H9 (cell line): ENCODE results near the gene BCAS3. TPM values are rescaled to one million over a fixed set of nuclear protein-coding genes. Genes with fewer than 3 reads are reported as not detected.

ENCODE experiments used
- DNase-seq: peaks from one replicate; pipeline ENCODE4 v3.0.0-alpha.2; 2017
- H2AFZ ChIP-seq: one replicate; pipeline ENCODE4 v1.6.1; 2013; ENCODE audit warnings: mild to moderate bottlenecking, low read length, control low read depth, moderate library complexity
- H2AK5ac ChIP-seq: 2 replicates; pipeline ENCODE4 v1.6.1; 2013; ENCODE audit warnings: low read length, control low read depth, mixed read lengths; ENCODE audit not compliant: insufficient read length
- H2BK120ac ChIP-seq: one replicate; pipeline ENCODE4 v1.6.1; 2013; ENCODE audit warnings: low read depth, mild to moderate bottlenecking, low read length, control low read depth, inconsistent platforms; ENCODE audit not compliant: poor library complexity, severe bottlenecking
- H2BK12ac ChIP-seq: 2 replicates; pipeline ENCODE4 v1.6.1; 2013; ENCODE audit warnings: low read length, control low read depth, mixed read lengths, low read depth; ENCODE audit not compliant: insufficient read length
- H2BK15ac ChIP-seq: 2 replicates; pipeline ENCODE4 v1.6.1; 2013; ENCODE audit warnings: low read depth, low read length, control low read depth
- H2BK20ac ChIP-seq: one replicate; pipeline ENCODE4 v1.6.1; 2013; ENCODE audit warnings: low read depth, mild to moderate bottlenecking, low read length, control low read depth, inconsistent platforms; ENCODE audit not compliant: poor library complexity, severe bottlenecking
- H2BK5ac ChIP-seq: 2 replicates; pipeline ENCODE4 v1.6.1; 2013; ENCODE audit warnings: low read length, control low read depth, mixed read lengths; ENCODE audit not compliant: insufficient read length
- H3K14ac ChIP-seq: 2 replicates; pipeline ENCODE4 v1.6.1; 2013; ENCODE audit warnings: low read length, control low read depth; ENCODE audit not compliant: insufficient read depth
- H3K18ac ChIP-seq: 2 replicates; pipeline ENCODE4 v1.6.1; 2013; ENCODE audit warnings: low read depth, mild to moderate bottlenecking, mixed read lengths, low read length, control low read depth; ENCODE audit not compliant: insufficient read length
- H3K23ac ChIP-seq: 2 replicates; pipeline ENCODE4 v1.6.1; 2013; ENCODE audit warnings: low read length, control low read depth, mixed read lengths, low read depth; ENCODE audit not compliant: insufficient read length
- H3K23me2 ChIP-seq: 2 replicates; pipeline ENCODE4 v1.6.1; 2013; ENCODE audit warnings: low read depth, mild to moderate bottlenecking, mixed read lengths, low read length, control low read depth; ENCODE audit not compliant: insufficient read length, poor library complexity, severe bottlenecking
- H3K27ac ChIP-seq: 2 replicates; pipeline ENCODE4 v1.5.1; 2013; ENCODE audit warnings: low read length, control low read depth, mixed read lengths, low read depth; ENCODE audit not compliant: insufficient read length
- H3K27me3 ChIP-seq: 2 replicates; pipeline ENCODE4 v1.6.1; 2013; ENCODE audit warnings: low read length, control low read depth, inconsistent platforms; ENCODE audit not compliant: insufficient read depth
- H3K4ac ChIP-seq: 2 replicates; pipeline ENCODE4 v1.6.1; 2013; ENCODE audit warnings: low read depth, mild to moderate bottlenecking, control low read depth, inconsistent platforms, low read length, moderate library complexity
- H3K4me1 ChIP-seq: 2 replicates; pipeline ENCODE4 v1.6.1; 2013; ENCODE audit warnings: low read length, control low read depth, inconsistent platforms; ENCODE audit not compliant: insufficient read depth
- H3K4me2 ChIP-seq: 2 replicates; pipeline ENCODE4 v1.6.1; 2013; ENCODE audit warnings: low read length, control low read depth, mixed read lengths; ENCODE audit not compliant: insufficient read length, insufficient read depth
- H3K56ac ChIP-seq: 2 replicates; pipeline ENCODE4 v1.6.1; 2013; ENCODE audit warnings: low read depth, mild to moderate bottlenecking, mixed read lengths, low read length, control low read depth; ENCODE audit not compliant: insufficient read length
- H3K79me1 ChIP-seq: 2 replicates; pipeline ENCODE4 v1.6.1; 2013; ENCODE audit warnings: low read depth, mild to moderate bottlenecking, moderate library complexity, low read length, control low read depth, inconsistent platforms; ENCODE audit not compliant: insufficient read depth, poor library complexity, severe bottlenecking
- H3K79me2 ChIP-seq: 2 replicates; pipeline ENCODE4 v1.6.1; 2013; ENCODE audit warnings: low read length, control low read depth, inconsistent platforms; ENCODE audit not compliant: insufficient read depth
- H3K9ac ChIP-seq: 2 replicates; pipeline ENCODE4 v1.6.1; 2013; ENCODE audit warnings: low read length, control low read depth, mixed read lengths; ENCODE audit not compliant: insufficient read length; ENCODE audit errors: extremely low read depth
- H3K9me3 ChIP-seq: one replicate; pipeline ENCODE4 v1.6.1; 2013; ENCODE audit warnings: low read depth, low read length, inconsistent platforms; ENCODE audit not compliant: control insufficient read depth
- H3T11ph ChIP-seq: one replicate; pipeline ENCODE4 v1.6.1; 2013; ENCODE audit warnings: mild to moderate bottlenecking, low read length, control low read depth, inconsistent platforms
- H4K20me1 ChIP-seq: one replicate; pipeline ENCODE4 v1.6.1; 2013; ENCODE audit not compliant: control insufficient read depth, insufficient read length, insufficient read depth
- H4K5ac ChIP-seq: 2 replicates; pipeline ENCODE4 v1.6.1; 2013; ENCODE audit warnings: low read depth, mild to moderate bottlenecking, mixed read lengths, low read length, control low read depth; ENCODE audit not compliant: insufficient read length
- H4K8ac ChIP-seq: replicated peaks from 2 replicates; pipeline ENCODE4 v1.6.1; 2013; ENCODE audit warnings: low read length, control low read depth, mixed read lengths, low read depth; ENCODE audit not compliant: insufficient read length
- H4K91ac ChIP-seq: 2 replicates; pipeline ENCODE4 v1.6.1; 2013; ENCODE audit warnings: low read depth, mild to moderate bottlenecking, moderate library complexity, mixed read lengths, low read length, control low read depth; ENCODE audit not compliant: insufficient read length
- H3K27ac Mint-ChIP-seq, 3 experiments: 2 replicates in 2 of 3; 3 replicates in 1 of 3; pipeline ENCODE4 v1.8.0; 2020 to 2021; ENCODE audit warnings: mixed read lengths in 3 of 3, mild to moderate bottlenecking in 1 of 3, moderate library complexity in 1 of 3
- H3K27me3 Mint-ChIP-seq: 2 replicates; pipeline ENCODE4 v1.8.0; 2021; ENCODE audit warnings: low read depth, mild to moderate bottlenecking, moderate library complexity, mixed read lengths
- H3K36me3 Mint-ChIP-seq, 3 experiments: 2 replicates in 2 of 3; 3 replicates in 1 of 3; pipeline ENCODE4 v1.8.0; 2020 to 2021; ENCODE audit warnings: low read depth in 3 of 3, mixed read lengths in 3 of 3; ENCODE audit not compliant: insufficient read depth in 1 of 3
- H3K4me1 Mint-ChIP-seq, 2 experiments: 2 replicates each; pipeline ENCODE4 v1.8.0; 2020; ENCODE audit warnings: mixed read lengths in 2 of 2
- H3K4me3 Mint-ChIP-seq, 2 experiments: 2 replicates in 1 of 2; 3 replicates in 1 of 2; pipeline ENCODE4 v1.8.0; 2020 to 2021; ENCODE audit warnings: mild to moderate bottlenecking in 2 of 2, mixed read lengths in 2 of 2, moderate library complexity in 1 of 2
- H3K9me3 Mint-ChIP-seq, 2 experiments: 2 replicates in 1 of 2; 3 replicates in 1 of 2; pipeline ENCODE4 v1.8.0; 2020; ENCODE audit warnings: mild to moderate bottlenecking in 2 of 2, mixed read lengths in 2 of 2, moderate library complexity in 1 of 2
- CTCF ChIP-seq: fragments of 200-600 bp; sonication (generic); conservative IDR thresholded peaks from 3 replicates; pipeline ENCODE4 v1.8.0; 2021; ENCODE audit warnings: antibody characterized with exemption, mild to moderate bottlenecking
- WGBS: extraction: QIAGEN DNeasy Blood & Tissue Kit; methylation state at CpG from one replicate; pipeline ENCODE4 v1.1.7; 2013; ENCODE audit warnings: missing lambda C conversion rate, low lambda C conversion rate, mixed read lengths; ENCODE audit not compliant: insufficient read length; ENCODE audit errors: extremely low coverage; 5-methylcytosine and 5-hydroxymethylcytosine counted together
- total RNA-seq: library from RNA; stranded (reverse); gene quantifications from 2 replicates; pipeline ENCODE4 v1.2.1, GENCODE V29; 2021

BCAS3 gene
- total RNA-seq, 1 experiment from 2014 or later: 22.4 TPM

- no peak overlapping the region for H4K91ac ChIP-seq
- no peak overlapping the region for H3K18ac ChIP-seq
- H4K5ac ChIP-seq: no peak overlapping the region
- H3K23me2 ChIP-seq: no peaks in the 10 kb centered on the region
- no peak overlapping the region for H3K23ac ChIP-seq
- Mint-ChIP-seq H3K9me3 (no peaks in the 10 kb centered on the region), H3K4me1 (peaks cover 16 to 17% of the 10 kb centered on the region in 2 experiments), H3K4me3 (no peak overlapping the region), H3K36me3 (no peaks in the 10 kb centered on the region), H3K27me3 (peaks cover 4% of the 10 kb centered on the region), H3K27ac (no peak overlapping the region)
- no peak for DNase-seq
- H3K27me3 ChIP-seq: no peaks in the 10 kb centered on the region
- H4K20me1 ChIP-seq: no peaks in the 10 kb centered on the region
- WGBS: no CpG with 5 or more reads among the region's 10 CpGs
- H3K79me1 ChIP-seq: no peaks in the 10 kb centered on the region
- no peak overlapping the region for H2AFZ ChIP-seq
- H3K9ac ChIP-seq: no peak overlapping the region
- no peaks in the 10 kb centered on the region for H3K79me2 ChIP-seq
- no peak overlapping the region for H3K4ac ChIP-seq
- H3T11ph ChIP-seq: no peak overlapping the region
- peaks cover 2% of the 10 kb centered on the region; the same call in 1 of the 2 replicates for H3K4me1 ChIP-seq
- no peak overlapping the region for H3K4me2 ChIP-seq
- H3K9me3 ChIP-seq: no peaks in the 10 kb centered on the region
- no peak overlapping the region for H2BK15ac ChIP-seq
- no peak overlapping the region for H2BK5ac ChIP-seq
- H2BK12ac ChIP-seq: no peak overlapping the region
- H3K14ac ChIP-seq: no peak overlapping the region; the same call in 1 of the 2 replicates
- no peak for TF ChIP-seq CTCF
- H3K56ac ChIP-seq: no peak overlapping the region
- no peak overlapping the region for H3K27ac ChIP-seq
- H2BK20ac ChIP-seq: no peak overlapping the region
- H2AK5ac ChIP-seq: no peak overlapping the region
- no peak overlapping the region for H2BK120ac ChIP-seq
- no peak overlapping the region for H4K8ac ChIP-seq
These were observed 614.0 kb downstream of the BCAS3 start for GRCh38 chr17:61291451-61292285.
